Keratinocyte (primary cell): ENCODE data around the gene ZZZ3.

Experiments used
- CTCF ChIP-seq, 3 experiments: IDR thresholded peaks in 1 of 3; conservative IDR thresholded peaks in 1 of 3; optimal IDR thresholded peaks in 1 of 3; 2 replicates in 2 of 3; 3 replicates in 1 of 3; pipeline versions ENCODE3 to v1.5.1; 2011; ENCODE audit warnings: low read length in 3 of 3, mild to moderate bottlenecking in 3 of 3, moderate library complexity in 2 of 3, control low read depth in 1 of 3, inconsistent platforms in 1 of 3; ENCODE audit not compliant: insufficient read depth in 2 of 3; ENCODE audit errors: extremely low read depth in 1 of 3
- EZH2 ChIP-seq: IDR thresholded peaks from one replicate; pipeline ENCODE4 v1.6.1; 2012; ENCODE audit warnings: inconsistent platforms, mild to moderate bottlenecking, low read length, moderate library complexity

DNA sequence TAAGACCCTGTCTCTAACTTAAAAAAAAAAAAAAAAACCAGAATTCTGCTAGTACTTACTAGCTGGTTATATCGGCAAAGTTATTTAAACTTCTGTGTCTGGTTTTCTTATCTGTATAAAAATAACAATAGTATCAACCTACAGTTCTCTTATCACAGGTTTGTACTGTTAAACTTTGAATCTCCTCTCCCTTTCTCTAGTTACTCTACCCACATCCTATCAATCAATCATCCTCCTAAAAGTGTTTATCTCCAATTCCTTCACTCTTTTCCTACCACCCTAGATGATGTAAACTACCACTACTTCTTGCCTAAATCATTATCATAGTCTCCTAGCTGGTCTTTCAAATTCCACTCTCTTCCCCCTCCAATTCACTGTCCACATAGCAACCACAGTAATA, 49.6 kb upstream of the ZZZ3 start:
- no peak for TF ChIP-seq CTCF (optimal IDR thresholded peaks at IDR 0.05 in 1 of 3, IDR thresholded peaks at IDR 0.05 in 1 of 3, conservative IDR thresholded peaks at IDR 0.05 in 1 of 3; ENCODE audit: extremely low read depth in 1 of 3, insufficient read depth in 2 of 3, low read length in 3 of 3)
- TF ChIP-seq EZH2: no peak
